ENCODE data around the gene TMEM263. TPM values are rescaled to one million over a fixed set of nuclear protein-coding genes. Genes with fewer than 3 reads are reported as not detected.

Gene TMEM263
- total RNA-seq, 1 donor from 2014 or later: 48.9 TPM

- H3K9me3 Mint-ChIP-seq: no peaks in the 10 kb centered on the region
- H3K4me1 Mint-ChIP-seq (ENCODE audit: unreplicated experiment): no peaks in the 10 kb centered on the region
- H3K27me3 Mint-ChIP-seq: no peaks in the 10 kb centered on the region
- H3K4me3 Mint-ChIP-seq: no peak overlapping the region
- TF ChIP-seq CTCF (conservative IDR thresholded peaks at IDR 0.05): no peak
- no peak for DNase-seq (ENCODE audit: extremely low spot score, unreplicated experiment)
- H3K36me3 Mint-ChIP-seq: peaks cover 4% of the 10 kb centered on the region
- no peak overlapping the region for H3K27ac Mint-ChIP-seq
Observed at GRCh38 chr12:107007411-107007810, 51.7 kb downstream of the TMEM263 start.

- Mint-ChIP-seq H3K27ac (no peak overlapping the region), H3K4me1 (ENCODE audit: unreplicated experiment) (no peaks in the 10 kb centered on the region), H3K9me3 (no peaks in the 10 kb centered on the region), H3K4me3 (no peak overlapping the region), H3K27me3 (no peaks in the 10 kb centered on the region), H3K36me3 (peaks cover 11% of the 10 kb centered on the region)
- TF ChIP-seq CTCF (conservative IDR thresholded peaks at IDR 0.05): no peak
- DNase-seq (ENCODE audit: extremely low spot score, unreplicated experiment): no peak
Observed at GRCh38 chr12:107011519-107011918, 55.8 kb downstream of the TMEM263 start.

- Mint-ChIP-seq H3K27me3 (no peaks in the 10 kb centered on the region), H3K27ac (no peak overlapping the region), H3K9me3 (no peaks in the 10 kb centered on the region), H3K36me3 (peaks cover 13% of the 10 kb centered on the region), H3K4me3 (no peak overlapping the region), H3K4me1 (ENCODE audit: unreplicated experiment) (no peaks in the 10 kb centered on the region)
- no peak for DNase-seq (ENCODE audit: extremely low spot score, unreplicated experiment)
- no peak for TF ChIP-seq CTCF (conservative IDR thresholded peaks at IDR 0.05)
Observed at GRCh38 chr12:107012736-107013425, 57.2 kb downstream of the TMEM263 start.

GRCh38 chr12:107014055-107014454 is 58.3 kb downstream of the TMEM263 start:
- Mint-ChIP-seq H3K27ac (no peak overlapping the region), H3K9me3 (no peaks in the 10 kb centered on the region)
- DNase-seq (ENCODE audit: extremely low spot score, unreplicated experiment): no peak

GRCh38 chr12:107017042-107017441 is 61.3 kb downstream of the TMEM263 start:
- DNase-seq (ENCODE audit: extremely low spot score, unreplicated experiment): no peak
- Mint-ChIP-seq H3K9me3 (no peaks in the 10 kb centered on the region), H3K27ac (no peak overlapping the region), H3K4me1 (ENCODE audit: unreplicated experiment) (no peaks in the 10 kb centered on the region), H3K27me3 (no peaks in the 10 kb centered on the region), H3K4me3 (no peak overlapping the region), H3K36me3 (peaks cover 10% of the 10 kb centered on the region)
- no peak for TF ChIP-seq CTCF (conservative IDR thresholded peaks at IDR 0.05)

More at GRCh38 chr12:107014055-107014454, 58.3 kb downstream of the TMEM263 start:
- Mint-ChIP-seq H3K27me3 (no peaks in the 10 kb centered on the region), H3K36me3 (peaks cover 14% of the 10 kb centered on the region), H3K4me3 (no peak overlapping the region), H3K4me1 (ENCODE audit: unreplicated experiment) (no peaks in the 10 kb centered on the region)
- TF ChIP-seq CTCF (conservative IDR thresholded peaks at IDR 0.05): no peak

Data from type B pancreatic cell (in vitro differentiated cells).